HG03432 (cell line): ENCODE results near the gene DLG2.
"Not testable (repeated sequence)": the region's sequence is repeated elsewhere in the genome, so short reads cannot be mapped to it uniquely, and the experiment has no call there.

Source experiments
- ATAC-seq: cut with Tn5 transposase; IDR thresholded peaks from one replicate; pipeline ENCODE4 v1.9.1; 2021; ENCODE audit warnings: mild to moderate bottlenecking, moderate library complexity; ENCODE audit not compliant: unreplicated experiment

Gene DLG2

DNA sequence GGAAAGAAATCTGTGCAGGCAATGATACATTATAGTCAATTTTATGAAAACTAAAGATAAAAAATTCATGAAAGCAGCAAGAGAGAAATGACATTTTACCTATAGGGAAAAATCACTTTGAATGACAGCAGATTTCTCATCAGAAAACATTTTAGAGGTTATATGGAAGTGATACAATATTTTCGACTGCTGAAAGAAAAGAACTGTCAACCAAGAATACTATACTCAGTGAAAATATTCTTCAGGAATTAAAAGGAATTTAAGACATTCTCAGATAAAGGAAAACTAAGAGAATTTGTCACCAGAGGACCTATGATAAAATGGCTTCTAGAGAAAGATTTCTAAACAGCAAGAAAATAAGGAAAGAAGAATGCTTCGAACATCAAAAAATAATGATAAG lies 820.8 kb downstream of the DLG2 start:
- no peak for ATAC-seq

GRCh38 chr11:84804041-84804440 lies 823.1 kb downstream of the DLG2 start:
- no peak for ATAC-seq

- no peak for ATAC-seq
Observed at GRCh38 chr11:84800755-84801346, 826.3 kb downstream of the DLG2 start.

- ATAC-seq: no peak
Observed at GRCh38 chr11:84799112-84799511, 828.0 kb downstream of the DLG2 start.

- no peak for ATAC-seq
Observed at GRCh38 chr11:84795698-84796097, 831.4 kb downstream of the DLG2 start.

DNA sequence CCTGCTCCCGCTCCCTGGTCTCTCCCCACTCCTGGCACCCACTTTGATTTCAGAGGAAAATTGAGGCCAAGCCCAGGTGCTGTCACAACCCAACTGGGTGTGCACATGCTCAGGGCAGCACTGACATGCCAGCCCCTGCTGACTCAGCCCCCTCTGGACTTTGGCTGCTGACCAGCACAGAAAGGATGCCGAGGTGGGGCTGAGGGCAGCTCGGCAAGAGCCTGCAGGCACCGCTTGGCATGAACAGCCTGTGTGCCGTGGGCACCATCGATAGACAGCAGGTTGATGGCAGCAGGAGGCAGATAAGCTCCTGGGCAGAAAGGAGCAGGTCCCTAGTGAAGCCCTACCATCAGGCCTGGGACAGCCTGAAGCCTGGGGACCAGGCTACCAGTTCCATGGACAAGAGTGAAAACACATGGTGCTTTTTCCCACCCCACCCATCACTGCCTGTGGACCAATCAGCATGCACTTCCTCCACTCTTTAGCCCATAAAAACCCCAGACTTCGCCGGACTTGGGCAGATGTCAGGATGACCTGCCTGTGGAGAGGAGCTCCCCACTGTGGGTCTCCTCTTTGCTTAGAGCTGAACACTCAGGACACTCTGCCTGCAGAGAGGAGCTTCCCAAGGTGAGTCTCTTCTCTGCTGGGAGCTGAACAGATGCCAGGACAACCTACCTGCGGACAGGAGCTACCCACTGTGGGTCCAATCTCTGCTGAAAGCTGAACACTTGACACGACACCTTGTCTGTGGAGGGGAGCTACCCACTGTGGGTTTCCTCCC lies 832.3 kb downstream of the DLG2 start:
- no peak for ATAC-seq

DNA sequence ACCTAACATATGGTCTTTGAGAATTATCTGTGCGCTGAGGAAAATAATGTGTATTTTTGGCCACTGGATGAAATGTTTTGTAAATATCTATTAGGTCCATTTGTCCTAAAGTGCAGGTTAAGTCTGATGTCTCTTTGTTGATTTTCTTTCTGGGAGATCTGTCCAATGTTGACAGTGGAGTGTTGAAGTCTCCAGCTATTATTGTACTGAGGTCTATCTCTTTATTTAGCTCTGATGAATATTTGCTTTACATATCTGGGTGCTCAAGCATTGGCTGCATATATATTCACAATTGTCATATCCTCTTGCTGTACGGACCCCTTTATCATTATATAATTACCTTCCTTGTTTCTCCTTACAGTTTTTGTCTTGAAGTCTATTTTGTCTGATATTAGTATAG lies 833.8 kb downstream of the DLG2 start:
- ATAC-seq: no peak

DNA sequence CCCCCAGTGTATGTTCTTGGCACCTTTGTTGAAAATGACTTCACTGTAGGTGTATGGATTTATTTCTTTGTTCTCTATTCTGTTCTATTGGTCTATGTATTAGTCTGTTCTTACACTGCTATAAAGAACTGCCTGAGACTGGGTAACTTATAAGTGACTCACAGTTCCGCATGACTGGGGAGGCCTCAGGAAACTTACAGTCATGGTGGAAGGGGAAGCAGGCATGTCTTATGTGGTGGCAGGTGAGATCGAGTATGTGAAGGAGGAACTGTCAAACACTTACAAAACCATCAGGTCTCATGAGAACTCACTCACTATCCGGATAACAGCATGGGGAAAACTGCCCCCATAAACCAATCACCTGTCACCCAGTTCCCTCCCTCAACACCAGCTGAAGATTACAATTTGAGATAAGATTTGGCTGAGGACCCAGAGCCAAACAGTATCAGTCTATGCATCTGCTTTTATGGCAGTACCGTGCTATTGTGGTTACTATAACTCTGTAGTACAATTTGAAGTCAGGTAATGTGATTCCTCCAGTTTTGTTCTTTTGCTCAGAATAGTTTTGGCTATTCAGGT lies 836.2 kb downstream of the DLG2 start:
- no peak for ATAC-seq

- ATAC-seq: no peak
Observed at GRCh38 chr11:84788220-84788619, 838.9 kb downstream of the DLG2 start.

DNA sequence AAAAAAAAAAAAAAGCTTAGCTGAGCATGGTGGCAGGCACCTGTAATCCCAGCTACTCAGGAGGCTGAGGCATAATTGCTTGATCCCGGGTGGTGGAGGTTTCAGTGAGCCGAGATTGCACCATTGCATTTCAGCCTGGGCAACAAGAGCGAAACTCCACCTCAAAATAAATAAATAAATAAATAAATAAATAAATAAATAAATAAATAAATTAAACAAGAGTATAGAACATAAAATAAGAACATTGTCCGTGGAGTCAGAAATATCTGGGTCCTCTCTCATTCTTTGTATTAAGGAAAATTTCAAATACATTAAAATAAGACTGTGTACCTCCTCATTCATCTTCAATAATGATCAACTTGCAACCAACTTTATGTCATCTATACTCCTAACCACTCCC lies 843.0 kb downstream of the DLG2 start:
- not testable (repeated sequence) for ATAC-seq

DNA sequence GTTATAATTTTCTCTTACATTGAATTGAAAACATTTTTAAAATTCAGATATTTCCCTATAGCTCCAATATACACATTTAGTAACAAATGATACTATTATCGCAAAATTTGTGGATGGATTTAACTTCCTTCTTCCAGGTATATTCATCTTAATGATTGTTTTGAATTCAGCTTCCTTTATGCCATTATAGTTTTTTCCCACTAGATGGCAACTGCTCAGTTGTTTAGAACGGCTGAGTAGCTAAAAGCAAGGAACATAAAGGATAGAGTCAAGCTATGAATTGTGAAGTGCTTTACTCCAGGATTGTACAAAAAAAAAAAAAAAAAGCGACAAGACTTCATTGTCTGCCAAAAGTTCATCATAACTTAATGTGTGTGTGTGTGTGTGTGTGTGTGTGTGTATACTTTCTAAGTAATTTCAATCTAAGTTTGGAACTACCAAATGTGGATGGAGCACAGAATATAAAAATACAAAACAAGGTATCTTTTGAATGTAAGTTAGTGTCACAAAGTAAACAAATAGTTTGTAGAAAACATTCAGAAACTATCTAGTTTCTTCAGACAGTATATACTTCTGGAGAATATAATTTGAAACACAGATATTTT lies 846.4 kb downstream of the DLG2 start:
- peak; percentile 46 for ATAC-seq

GRCh38 chr11:84775503-84775902 lies 851.6 kb downstream of the DLG2 start:
- ATAC-seq: no peak

GRCh38 chr11:84763931-84764330 lies 863.2 kb downstream of the DLG2 start:
- ATAC-seq: no peak

DNA sequence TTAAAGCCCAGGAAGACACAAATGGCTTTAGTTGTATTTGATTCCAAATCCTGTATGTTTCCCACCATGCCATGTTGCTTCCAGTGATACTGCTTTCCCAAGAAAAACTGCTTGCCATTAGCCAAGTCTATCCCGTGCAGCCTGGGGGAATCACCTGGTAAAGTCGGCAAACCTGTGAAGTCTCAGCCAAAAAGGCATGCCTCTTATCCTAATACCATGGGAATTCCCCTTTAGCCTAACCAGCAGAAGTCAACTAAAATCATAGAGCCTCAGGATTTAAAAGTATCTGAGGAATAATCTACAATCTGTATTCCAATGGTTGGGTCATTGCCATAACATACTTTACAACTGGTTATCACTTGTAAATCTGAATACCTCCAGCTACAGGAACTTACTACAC lies 869.4 kb downstream of the DLG2 start:
- no peak for ATAC-seq

DNA sequence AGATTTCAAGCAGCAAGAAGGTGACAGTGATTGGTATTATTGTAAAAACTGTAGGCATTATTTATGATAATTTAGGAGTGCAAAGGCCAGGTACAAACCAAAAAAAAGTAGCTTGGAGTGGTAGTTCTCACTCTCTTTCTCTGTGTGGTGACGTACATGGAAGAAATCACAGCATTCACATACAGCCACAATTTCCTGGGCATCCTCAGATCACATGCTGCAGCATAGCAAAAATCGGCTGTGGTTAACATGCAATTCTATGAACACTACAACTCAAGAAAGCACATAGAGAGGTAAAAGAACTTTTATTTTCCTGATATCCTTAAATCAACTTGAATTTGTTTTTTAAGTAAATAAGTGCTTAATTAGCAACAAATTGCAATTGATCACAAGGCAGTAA lies 875.8 kb downstream of the DLG2 start:
- ATAC-seq: no peak

DNA sequence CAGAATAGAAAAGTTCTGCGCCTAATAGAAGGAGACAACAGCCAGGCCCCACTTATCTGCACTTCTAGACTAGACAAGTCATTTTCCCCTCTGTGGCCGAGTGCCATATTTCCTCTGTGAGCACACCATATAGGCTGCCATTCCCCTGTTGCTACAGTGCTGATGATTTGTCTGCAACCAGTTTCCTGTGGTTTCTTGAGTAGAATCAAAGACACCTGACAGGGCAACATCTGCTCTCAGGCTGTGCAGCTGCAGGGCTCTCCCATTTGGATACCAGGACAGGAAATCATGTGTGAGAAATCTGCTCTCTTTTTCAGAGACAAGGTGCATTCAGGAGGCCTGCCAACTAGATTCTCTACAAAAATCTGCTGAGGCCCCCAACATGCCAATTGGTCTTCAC lies 879.3 kb downstream of the DLG2 start:
- ATAC-seq: no peak

GRCh38 chr11:84740050-84740449 lies 887.1 kb downstream of the DLG2 start:
- no peak for ATAC-seq

- no peak for ATAC-seq
Observed at GRCh38 chr11:84724256-84724655, 902.9 kb downstream of the DLG2 start.

DNA sequence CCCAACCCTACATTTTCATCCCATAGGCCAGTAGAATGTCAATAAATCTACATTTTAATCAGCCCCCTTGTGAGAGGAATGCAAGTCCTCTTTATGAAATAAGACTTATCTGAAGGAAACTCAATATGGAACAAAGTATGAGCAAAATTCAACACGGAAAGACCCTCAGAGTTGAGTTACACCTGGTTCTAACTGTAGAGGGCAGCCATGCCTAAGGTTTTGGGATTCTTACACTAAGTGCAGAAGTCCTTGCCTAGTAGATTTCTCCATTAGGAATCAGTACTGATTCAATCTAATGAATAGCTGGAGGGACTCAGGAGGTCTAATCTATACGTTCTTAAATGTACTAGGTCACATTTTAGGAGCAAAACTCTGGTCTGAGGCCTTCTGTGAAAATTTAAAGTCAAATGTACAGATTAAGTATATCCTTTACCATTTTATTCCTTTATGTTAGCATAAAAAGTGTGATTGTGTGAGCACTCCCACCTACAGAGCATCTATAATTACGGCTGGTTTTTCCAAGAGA lies 904.5 kb downstream of the DLG2 start:
- no peak for ATAC-seq

- no peak for ATAC-seq
Observed at GRCh38 chr11:84721561-84721961, 905.6 kb downstream of the DLG2 start.

DNA sequence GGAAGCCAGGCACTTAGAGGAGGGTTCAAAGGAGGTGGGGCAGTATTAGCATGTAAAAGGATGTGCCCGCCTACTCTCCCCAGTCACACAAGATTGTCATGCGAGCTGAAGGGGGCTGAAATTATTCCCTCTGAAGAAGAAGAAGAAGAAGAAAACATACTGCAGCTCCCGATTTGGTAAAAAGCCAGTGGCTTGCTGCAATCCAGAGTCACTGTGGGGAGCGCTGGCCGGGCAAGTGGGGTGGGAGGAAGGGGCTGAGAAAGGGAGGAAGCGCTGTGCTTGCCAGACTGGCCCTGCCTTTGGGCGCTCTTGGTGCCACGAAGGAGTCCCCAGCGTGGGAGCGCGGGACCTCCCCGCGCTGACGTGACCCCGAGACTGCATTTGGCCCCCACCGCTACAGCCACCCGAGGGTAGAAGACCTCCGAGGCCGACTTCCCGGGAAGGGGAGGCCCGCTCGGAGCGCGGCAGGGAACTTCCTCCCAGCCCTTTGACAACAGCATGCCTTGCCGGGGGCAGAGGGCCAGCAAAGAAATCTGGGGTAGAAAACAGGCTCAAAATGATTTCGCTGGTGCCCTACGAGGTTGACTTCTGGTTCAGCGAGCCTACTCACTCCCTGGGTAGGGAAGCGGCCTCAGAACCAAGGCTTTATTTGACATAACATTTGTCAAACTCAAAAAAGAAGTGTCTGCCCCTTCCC lies 906.3 kb downstream of the DLG2 start:
- ATAC-seq: no peak
